ENCODE measurements around the gene VSX2.
A peak's percentile ranks its signal among the peaks of the same experiment; 100 is the strongest.

VSX2 gene

DNA sequence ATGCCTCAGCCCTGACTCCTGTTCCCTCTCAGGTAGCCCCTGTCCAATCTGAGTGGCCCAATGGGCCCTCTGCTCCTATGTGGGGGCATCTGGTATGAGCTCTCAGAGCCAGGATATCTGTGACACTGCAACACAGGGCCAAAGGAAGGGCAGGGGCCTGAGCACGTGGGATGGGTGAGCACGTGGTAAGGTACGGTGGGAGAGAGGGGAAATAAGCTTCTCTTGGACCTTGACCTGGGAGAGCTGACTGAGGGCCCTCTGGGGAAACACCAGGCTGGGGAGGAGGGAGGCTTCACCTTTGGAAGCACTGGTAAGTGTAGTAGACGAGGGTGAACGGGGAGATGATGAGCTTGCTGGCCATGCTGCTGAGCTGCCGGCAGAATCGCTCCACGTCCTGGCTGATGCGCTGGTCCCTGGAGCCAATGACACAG lies 56.8 kb downstream of the VSX2 start:
- TF ChIP-seq, protein P1, sequence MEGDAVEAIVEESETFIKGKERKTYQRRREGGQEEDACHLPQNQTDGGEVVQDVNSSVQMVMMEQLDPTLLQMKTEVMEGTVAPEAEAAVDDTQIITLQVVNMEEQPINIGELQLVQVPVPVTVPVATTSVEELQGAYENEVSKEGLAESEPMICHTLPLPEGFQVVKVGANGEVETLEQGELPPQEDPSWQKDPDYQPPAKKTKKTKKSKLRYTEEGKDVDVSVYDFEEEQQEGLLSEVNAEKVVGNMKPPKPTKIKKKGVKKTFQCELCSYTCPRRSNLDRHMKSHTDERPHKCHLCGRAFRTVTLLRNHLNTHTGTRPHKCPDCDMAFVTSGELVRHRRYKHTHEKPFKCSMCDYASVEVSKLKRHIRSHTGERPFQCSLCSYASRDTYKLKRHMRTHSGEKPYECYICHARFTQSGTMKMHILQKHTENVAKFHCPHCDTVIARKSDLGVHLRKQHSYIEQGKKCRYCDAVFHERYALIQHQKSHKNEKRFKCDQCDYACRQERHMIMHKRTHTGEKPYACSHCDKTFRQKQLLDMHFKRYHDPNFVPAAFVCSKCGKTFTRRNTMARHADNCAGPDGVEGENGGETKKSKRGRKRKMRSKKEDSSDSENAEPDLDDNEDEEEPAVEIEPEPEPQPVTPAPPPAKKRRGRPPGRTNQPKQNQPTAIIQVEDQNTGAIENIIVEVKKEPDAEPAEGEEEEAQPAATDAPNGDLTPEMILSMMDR (IDR thresholded peaks at IDR 0.05; ENCODE audit: low read depth, low read length) = no peak
- DNase-seq (ENCODE audit: low read depth in 2 of 2) = no peak
- H3K4me3 ChIP-seq (replicated peaks in 1 of 2; ENCODE audit: low read depth in 2 of 2, low read length in 2 of 2) = no peak overlapping the region

- no peak for DNase-seq (ENCODE audit: low read depth in 2 of 2)
- no peak overlapping the region for H3K4me3 ChIP-seq (replicated peaks in 1 of 2; ENCODE audit: low read depth in 2 of 2, low read length in 2 of 2)
- TF ChIP-seq, protein P1 (IDR thresholded peaks at IDR 0.05; ENCODE audit: low read depth, low read length) = no peak
Observed at GRCh38 chr14:74297986-74298385, 58.7 kb downstream of the VSX2 start.

DNA sequence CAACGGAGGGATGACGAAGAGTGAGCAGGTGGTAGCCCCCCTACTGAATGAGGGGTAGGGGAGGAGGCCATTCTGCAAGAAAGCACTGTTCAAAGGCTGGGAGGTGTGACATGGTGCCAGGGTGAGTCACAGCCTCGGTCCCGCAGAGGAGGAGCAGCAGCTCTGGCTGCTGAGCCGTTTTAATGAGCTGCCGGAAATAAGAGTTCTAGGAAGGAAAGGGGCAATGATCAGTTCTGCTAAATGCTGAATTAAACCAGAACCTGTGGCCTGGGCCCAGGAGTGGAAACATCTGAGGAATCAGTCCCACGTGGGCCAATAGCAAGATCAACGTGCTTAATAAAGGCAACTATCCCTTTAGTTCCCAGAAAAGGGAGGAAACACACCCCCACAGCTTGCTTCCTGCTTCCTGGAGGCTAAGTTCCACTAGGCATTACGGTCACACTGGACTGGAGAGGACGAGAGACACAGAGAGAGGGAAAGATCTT lies 59.9 kb downstream of the VSX2 start:
- DNase-seq (ENCODE audit: low read depth in 2 of 2) = peak; percentile 22 to 40
- TF ChIP-seq, protein P1 (IDR thresholded peaks at IDR 0.05; ENCODE audit: low read depth, low read length) = no peak
- H3K4me3 ChIP-seq (replicated peaks in 1 of 2; ENCODE audit: low read depth in 2 of 2, low read length in 2 of 2) = no peak overlapping the region

GRCh38 chr14:74301594-74302151 lies 62.4 kb downstream of the VSX2 start:
- TF ChIP-seq, protein P1 (IDR thresholded peaks at IDR 0.05; ENCODE audit: low read depth, low read length) = no peak
- DNase-seq (ENCODE audit: low read depth in 2 of 2) = no peak

GRCh38 chr14:74302152-74302628 lies 62.9 kb downstream of the VSX2 start:
- TF ChIP-seq, protein P1 (IDR thresholded peaks at IDR 0.05; ENCODE audit: low read depth, low read length) = peak; percentile 63
- peak; percentile 65 to 68 for DNase-seq (ENCODE audit: low read depth in 2 of 2)
- peak overlapping the region; percentile 93 to 97 for H3K4me3 ChIP-seq (replicated peaks in 1 of 2; ENCODE audit: low read depth in 2 of 2, low read length in 2 of 2)

More at GRCh38 chr14:74301594-74302151, 62.4 kb downstream of the VSX2 start:
- peak overlapping the region; percentile 93 to 97 for H3K4me3 ChIP-seq (replicated peaks in 1 of 2; ENCODE audit: low read depth in 2 of 2, low read length in 2 of 2)

DNA sequence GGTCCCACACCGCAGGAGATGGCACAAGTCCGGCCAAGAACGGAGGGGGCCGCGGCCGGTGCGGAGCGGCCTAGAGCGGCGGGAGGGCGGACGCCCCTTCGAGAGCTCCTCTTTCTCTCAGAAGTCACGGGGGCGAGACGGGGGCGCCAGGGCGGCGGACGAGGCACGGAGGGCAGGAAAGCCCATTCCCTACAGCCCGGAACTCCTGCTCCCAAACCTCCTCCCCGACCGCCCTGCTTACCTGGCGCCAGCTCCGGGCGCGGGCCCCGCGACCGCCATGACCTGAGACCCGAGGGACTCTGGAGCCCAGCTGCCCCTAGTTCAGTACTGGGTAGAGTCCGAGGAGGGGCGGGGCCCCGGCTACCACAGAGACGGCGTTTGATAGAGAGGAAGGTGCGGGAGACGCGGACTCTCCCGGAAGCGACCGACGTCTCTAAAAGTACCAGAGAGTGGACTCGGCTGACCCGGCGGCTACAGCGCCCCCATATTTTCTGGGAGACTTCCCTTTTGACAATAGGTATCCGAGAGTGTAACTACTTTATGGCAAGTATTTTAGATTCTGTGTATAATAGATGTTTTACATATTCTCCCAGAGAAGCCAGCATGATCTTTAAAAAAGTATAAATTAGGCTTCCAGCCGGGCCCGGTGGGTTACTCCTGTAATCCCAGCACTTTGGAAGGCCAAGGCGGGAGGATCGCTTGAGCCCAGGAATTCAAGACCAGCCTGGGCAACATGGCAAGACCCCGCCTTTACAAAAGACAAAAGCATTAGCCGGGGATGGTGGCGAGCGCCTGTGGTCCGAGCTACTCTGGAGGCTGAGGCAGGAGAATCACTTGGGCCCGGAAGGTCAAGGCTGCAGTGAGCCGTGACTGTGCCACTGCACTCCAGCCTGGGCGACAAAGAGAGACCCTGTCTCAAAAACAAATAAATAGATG lies 63.7 kb downstream of the VSX2 start, which contains the start of gene ABCD4:
Gene ABCD4, minus strand, starts transcription at position 301 of the 936 bp plus-strand sequence. Its CDS starts 22 bp downstream, at position 279.
- peak; percentile 94 for DNase-seq (ENCODE audit: low read depth in 2 of 2)
- TF ChIP-seq, protein P1 (IDR thresholded peaks at IDR 0.05; ENCODE audit: low read depth, low read length) = peak; percentile 34
- H3K4me3 ChIP-seq (replicated peaks in 1 of 2; ENCODE audit: low read depth in 2 of 2, low read length in 2 of 2) = peak within 1 kb of the TSS; percentile 93 to 97

All from cardiac fibroblast (primary cell).